HG02763 (cell line): Measurements from ENCODE around the gene LINGO4.

Experiments
- ATAC-seq: cut with Tn5 transposase; IDR thresholded peaks from one replicate; pipeline ENCODE4 v1.9.1; 2021; ENCODE audit warnings: mild to moderate bottlenecking, moderate library complexity; ENCODE audit not compliant: unreplicated experiment

LINGO4 gene

GRCh38 chr1:151835596-151835995 lies 30.4 kb upstream of the LINGO4 start:
- no peak for ATAC-seq

- ATAC-seq: no peak
These were observed 29.0 kb upstream of the LINGO4 start for GRCh38 chr1:151834239-151834638.

GRCh38 chr1:151833172-151833900 lies 28.1 kb upstream of the LINGO4 start:
- ATAC-seq: no peak

GRCh38 chr1:151832318-151832980 lies 27.2 kb upstream of the LINGO4 start:
- ATAC-seq: no peak

GRCh38 chr1:151831605-151832004 lies 26.4 kb upstream of the LINGO4 start, which contains the start of gene RORC:
Gene RORC, minus strand, starts transcription at chr1:151831802. Its CDS starts 38 bp downstream, at chr1:151831764.
- ATAC-seq: no peak

- ATAC-seq: no peak
These were observed 26.0 kb upstream of the LINGO4 start for GRCh38 chr1:151831256-151831591.

- ATAC-seq: no peak
These were observed 24.8 kb upstream of the LINGO4 start for GRCh38 chr1:151830055-151830454.

- ATAC-seq: no peak
These were observed 24.3 kb upstream of the LINGO4 start for GRCh38 chr1:151829352-151830046.

- no peak for ATAC-seq
These were observed 23.7 kb upstream of the LINGO4 start for GRCh38 chr1:151828921-151829320.

GRCh38 chr1:151827853-151828252 lies 22.6 kb upstream of the LINGO4 start:
- ATAC-seq: no peak

- ATAC-seq: no peak
These were observed 20.8 kb upstream of the LINGO4 start for GRCh38 chr1:151825751-151826660.

GRCh38 chr1:151825204-151825603 lies 20.0 kb upstream of the LINGO4 start:
- no peak for ATAC-seq

GRCh38 chr1:151823175-151823574 lies 18.0 kb upstream of the LINGO4 start:
- no peak for ATAC-seq

GRCh38 chr1:151822404-151822803 lies 17.2 kb upstream of the LINGO4 start:
- no peak for ATAC-seq

- no peak for ATAC-seq
These were observed 15.7 kb upstream of the LINGO4 start for GRCh38 chr1:151820940-151821339.

- no peak for ATAC-seq
These were observed 14.9 kb upstream of the LINGO4 start for GRCh38 chr1:151819976-151820623.

GRCh38 chr1:151819227-151819835 lies 14.1 kb upstream of the LINGO4 start:
- no peak for ATAC-seq

- no peak for ATAC-seq
These were observed 12.1 kb upstream of the LINGO4 start for GRCh38 chr1:151817353-151817730.

- ATAC-seq: no peak
These were observed 11.5 kb upstream of the LINGO4 start for GRCh38 chr1:151816548-151817352.
